Bone marrow (tissue), 2 donors: Measurements from ENCODE around the gene ABCC9.

Experiments
- DNase-seq, 2 donors: peaks; one replicate each; lab custom pipeline; 2025; lab: John Stamatoyannopoulos, UW

ABCC9 gene

DNA sequence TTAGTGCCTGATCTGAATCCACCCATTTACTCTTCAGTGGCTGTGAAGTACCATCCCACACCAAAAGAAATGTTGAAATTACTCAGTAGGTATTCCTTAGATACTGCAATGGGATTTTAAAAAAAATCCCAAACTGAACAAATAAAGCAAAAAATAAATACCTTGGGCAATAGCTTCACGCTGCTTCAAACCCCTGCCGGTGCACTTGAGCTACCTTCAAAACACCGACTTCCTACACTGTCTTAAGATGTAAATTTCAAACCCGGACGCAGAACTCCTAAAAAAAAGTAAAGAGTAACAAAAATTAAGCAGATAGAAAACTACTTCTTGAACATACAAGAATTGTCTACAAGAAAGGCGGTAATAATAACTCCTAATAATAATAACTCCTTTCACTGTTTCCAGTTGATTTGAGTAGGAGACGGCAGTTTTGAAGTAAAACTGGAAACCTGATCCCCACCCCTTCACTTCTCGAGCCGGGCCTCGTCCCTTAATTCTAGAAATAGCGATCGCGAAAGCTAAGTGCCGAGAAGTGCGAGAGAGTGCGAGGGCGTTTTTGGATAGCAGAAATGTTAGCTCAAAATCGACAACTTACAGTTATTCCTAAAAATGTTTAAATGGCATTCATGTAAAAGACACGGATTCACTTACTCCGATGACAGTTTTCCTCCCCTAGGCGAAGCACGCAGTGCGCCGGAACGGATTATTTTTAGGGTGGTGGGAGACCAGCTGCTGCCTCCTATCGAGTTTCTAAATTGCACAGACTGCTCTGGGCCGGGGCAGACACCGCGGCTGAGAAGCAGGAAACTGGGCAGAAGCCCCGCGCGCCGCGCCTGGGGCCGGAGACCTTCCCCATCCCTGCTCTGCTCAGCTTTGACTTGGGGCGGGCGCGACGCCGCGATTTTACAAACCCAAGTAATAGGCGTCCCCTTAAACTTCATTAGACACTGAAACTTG, at the start of gene ABCC9:
TSS of gene ABCC9 (minus strand) at position 878 of the 957 bp plus-strand sequence. CDS start 4,752 bp downstream, outside the sequence.
- no peak for DNase-seq

DNA sequence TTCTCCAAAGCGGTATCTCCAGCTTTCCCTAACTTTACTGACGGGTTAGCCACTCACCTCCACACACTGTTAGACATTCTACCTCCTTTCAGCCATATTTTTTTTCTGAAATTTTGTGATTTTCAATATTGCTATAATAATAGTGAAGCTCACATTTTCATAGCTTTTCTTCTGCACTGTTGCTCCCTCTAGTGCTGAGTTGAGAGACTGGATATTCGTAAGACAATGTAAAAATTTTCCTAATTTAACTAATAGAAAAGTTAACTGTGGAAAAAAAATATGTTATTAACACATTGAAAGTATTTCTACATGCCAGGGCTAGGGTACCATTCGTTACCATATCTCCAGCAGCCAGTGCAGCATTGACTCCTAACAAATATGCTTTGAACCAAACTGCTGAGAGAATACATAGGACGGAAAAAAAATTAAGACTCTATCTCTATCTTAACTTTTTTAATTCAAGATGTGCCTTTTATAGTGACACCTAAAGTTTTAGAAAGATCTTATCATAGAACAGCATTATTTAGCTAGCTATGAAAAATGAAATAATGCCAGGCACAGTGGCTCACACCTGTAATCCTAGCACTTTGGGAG, 48.7 kb upstream of the ABCC9 start:
- no peak for DNase-seq

- DNase-seq = no peak
Observed at GRCh38 chr12:21988619-21989018, 47.4 kb upstream of the ABCC9 start.

GRCh38 chr12:21987755-21988154, 46.5 kb upstream of the ABCC9 start:
- no peak for DNase-seq

- DNase-seq = no peak
Observed at GRCh38 chr12:21985155-21985554, 43.9 kb upstream of the ABCC9 start.

GRCh38 chr12:21984375-21984774, 43.1 kb upstream of the ABCC9 start:
- DNase-seq = no peak

DNA sequence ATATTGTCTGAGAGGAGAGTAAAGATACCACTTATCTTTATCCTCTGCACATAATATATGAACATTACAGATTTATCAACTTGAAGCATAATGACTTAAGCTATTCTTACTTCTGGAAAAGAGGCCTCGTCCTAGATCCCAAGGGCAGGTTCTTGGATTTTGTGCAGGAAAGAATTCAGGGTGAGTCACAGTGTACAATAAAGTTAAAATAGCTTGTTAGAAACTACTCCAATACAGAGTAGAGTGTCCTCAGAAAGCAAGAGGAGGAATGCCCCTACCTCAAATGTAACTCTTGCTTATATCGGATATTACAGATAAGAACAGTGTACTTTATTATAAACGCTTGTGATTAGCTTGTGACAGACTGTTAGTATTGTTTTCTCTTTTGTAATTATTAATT, 41.9 kb upstream of the ABCC9 start:
- no peak for DNase-seq

GRCh38 chr12:21980544-21980943, 39.3 kb upstream of the ABCC9 start:
- DNase-seq = no peak

- no peak for DNase-seq
Observed at GRCh38 chr12:21975293-21975692, 34.1 kb upstream of the ABCC9 start.

DNA sequence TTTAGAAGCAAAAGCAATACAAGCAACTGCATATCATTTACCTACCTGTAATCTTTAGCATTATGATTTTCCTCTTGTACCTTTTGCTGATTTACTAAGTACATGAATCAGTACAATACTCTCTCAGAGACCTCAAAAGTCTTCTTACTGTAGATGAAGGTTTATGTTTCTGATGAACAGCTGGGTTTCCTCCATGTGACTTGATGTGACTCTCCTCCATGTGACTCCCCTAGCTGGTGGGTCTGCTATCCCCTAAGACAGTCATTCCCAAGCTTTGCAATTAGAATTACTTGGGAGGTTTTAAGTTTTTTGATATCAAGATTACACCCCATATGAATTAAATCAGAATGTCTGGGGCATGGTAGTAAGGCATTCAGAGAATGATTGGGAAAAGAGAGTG, 32.0 kb upstream of the ABCC9 start:
- DNase-seq = no peak

GRCh38 chr12:21972055-21972454, 30.8 kb upstream of the ABCC9 start:
- no peak for DNase-seq

DNA sequence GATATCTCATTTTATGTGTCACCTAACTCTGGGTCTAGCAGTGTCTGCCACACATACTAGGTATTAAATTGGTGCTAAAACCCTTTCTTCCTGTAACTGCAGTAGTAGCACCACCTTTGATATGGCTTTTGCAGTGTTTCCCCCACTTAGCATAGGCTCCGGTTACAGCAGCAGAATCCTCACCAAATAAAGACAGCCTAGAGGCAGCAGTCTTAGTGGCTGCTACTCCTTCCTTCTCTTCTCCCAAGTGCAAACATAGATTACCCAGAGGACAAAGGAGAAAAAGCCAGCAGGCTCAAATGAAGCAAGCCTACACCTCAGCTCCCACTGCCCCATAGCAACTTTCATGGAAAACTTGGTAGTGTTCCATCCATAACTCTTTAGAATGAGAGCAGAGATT, 30.1 kb upstream of the ABCC9 start:
- DNase-seq = no peak

- no peak for DNase-seq
Observed at GRCh38 chr12:21962821-21963220, 21.6 kb upstream of the ABCC9 start.

DNA sequence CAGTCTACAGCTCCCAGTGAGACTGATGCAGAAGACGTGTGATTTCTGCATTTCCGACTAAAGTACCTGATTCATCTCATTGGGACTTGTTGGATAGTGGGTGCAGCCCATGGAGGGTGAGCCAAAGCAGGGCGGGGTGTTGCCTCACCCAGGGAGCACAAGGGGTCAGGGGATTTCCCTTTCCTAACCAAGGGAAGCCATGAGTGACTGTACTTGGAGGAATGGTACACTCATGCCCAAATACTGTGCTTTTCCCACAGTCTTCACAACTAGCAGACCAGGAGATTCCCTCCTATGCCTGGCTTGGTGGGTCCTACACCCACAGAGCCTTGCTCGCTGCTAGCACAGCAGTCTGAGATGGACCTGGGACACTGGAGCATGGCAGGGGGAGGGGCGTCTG, 21.0 kb upstream of the ABCC9 start:
- no peak for DNase-seq

- DNase-seq = no peak
Observed at GRCh38 chr12:21950649-21951048, 9.4 kb upstream of the ABCC9 start.

GRCh38 chr12:21949036-21949435, 7.8 kb upstream of the ABCC9 start:
- no peak for DNase-seq

- DNase-seq = no peak
Observed at GRCh38 chr12:21946983-21947382, 5.8 kb upstream of the ABCC9 start.

GRCh38 chr12:21945002-21945401, 3.8 kb upstream of the ABCC9 start:
- DNase-seq = no peak

GRCh38 chr12:21942377-21942703, 1.1 kb upstream of the ABCC9 start:
- DNase-seq = no peak

DNA sequence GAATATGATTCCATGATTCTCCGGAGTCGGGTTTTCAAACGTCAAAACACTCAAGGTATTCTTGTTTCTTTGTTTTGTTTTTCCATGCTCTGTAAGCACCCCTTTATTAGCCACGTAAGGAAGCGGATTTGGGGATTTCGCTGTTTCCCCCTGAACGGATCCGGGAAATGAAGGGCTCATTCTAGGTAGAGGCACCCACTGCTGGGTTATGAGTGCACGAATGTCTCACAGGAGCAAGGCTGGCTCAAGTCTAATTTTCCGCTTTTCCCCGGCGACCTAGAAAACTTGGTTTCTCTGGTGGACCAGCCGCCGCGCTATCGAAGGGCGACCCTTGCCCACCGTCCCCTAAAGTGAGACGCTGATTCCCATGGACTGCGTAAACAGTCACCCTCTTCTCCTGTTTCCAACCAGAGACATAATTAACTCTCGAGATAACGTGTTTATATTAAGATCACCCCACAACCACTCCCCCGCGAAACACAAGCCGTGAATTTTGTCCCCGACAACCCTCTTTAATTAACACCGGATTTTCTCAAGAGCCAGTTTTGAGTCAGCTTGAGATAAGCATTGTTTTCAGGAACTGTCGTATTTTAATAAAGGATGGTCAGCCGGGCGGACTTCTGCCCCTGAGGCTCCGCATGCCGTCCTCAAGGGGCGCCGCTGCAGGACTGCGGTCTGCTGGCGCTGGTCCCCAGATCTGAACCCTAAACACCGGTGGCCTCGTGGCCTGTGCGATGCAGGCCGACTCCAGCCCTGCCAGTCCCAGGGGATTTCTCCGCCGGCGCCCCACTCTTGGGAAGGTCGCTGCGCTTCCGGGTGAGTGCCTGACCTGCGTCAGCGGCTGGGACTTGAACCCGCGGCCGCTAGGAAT, 515 bp upstream of the ABCC9 start:
- no peak for DNase-seq

DNA sequence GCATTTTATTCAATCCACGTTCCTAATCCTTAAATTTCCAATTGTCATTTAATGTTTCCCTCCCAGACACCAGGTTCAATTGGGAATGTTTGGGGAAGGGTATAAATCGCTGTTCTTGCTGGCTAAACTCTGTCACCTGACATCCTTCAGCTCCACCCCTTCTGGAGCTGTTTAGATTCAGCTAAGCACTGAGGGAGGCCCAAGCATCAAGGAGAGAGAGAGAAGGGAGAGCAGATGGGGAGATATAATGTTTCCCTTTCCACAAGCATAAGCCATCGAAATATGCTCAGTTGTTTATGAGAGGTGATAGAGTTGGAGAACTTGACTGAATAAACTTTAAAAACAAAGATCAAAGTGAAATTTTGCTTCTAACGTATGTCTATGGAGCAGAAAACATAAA, 1.8 kb downstream of the ABCC9 start:
- no peak for DNase-seq

- no peak for DNase-seq
Observed at GRCh38 chr12:21938879-21939278, 2.3 kb downstream of the ABCC9 start.

GRCh38 chr12:21934173-21934572, 7.1 kb downstream of the ABCC9 start:
- no peak for DNase-seq
